Measurements from ENCODE around the gene UTP18. TPM values are rescaled to one million over a fixed set of nuclear protein-coding genes. Genes with fewer than 3 reads are reported as not detected.

UTP18 gene
- total and polyA plus RNA-seq, 9 of the 15 experiments (the other 6 are each of a cell fraction or from before 2014, with no cell fraction given) = 31.1 to 99.2 (median 66.7) TPM

GRCh38 chr17:51259564-51260236 lies 646 bp upstream of the UTP18 start, which contains the start of gene MBTD1 (continued):
- no peak for TF ChIP-seq ZNF699 (CRISPR knock-in tag; IDR thresholded peaks at IDR 0.05; ENCODE audit: insufficient replicate concordance)
- TF ChIP-seq, protein P1, sequence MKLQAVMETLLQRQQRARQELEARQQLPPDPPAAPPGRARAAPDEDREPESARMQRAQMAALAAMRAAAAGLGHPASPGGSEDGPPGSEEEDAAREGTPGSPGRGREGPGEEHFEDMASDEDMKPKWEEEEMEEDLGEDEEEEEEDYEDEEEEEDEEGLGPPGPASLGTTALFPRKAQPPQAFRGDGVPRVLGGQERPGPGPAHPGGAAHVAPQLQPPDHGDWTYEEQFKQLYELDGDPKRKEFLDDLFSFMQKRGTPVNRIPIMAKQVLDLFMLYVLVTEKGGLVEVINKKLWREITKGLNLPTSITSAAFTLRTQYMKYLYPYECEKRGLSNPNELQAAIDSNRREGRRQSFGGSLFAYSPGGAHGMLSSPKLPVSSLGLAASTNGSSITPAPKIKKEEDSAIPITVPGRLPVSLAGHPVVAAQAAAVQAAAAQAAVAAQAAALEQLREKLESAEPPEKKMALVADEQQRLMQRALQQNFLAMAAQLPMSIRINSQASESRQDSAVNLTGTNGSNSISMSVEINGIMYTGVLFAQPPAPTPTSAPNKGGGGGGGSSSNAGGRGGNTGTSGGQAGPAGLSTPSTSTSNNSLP (IDR thresholded peaks at IDR 0.05; ENCODE audit: borderline replicate concordance, low read depth, low read length) = no peak
- no peak; a peak in 1 of 4 replicates for TF ChIP-seq TRIM24 (IDR thresholded peaks at IDR 0.05)
- no peak for TF ChIP-seq ZZZ3 (IDR thresholded peaks at IDR 0.05)
- TF ChIP-seq ZNF140 (CRISPR knock-in tag; IDR thresholded peaks at IDR 0.05) = no peak
- TF ChIP-seq MTA3 (IDR thresholded peaks at IDR 0.05; ENCODE audit: borderline replicate concordance) = peak; percentile 97; the same call in 1 of the 2 replicates
- TF ChIP-seq ZNF740 (CRISPR knock-in tag; IDR thresholded peaks at IDR 0.05) = peak; percentile 56; the same call in 1 of the 2 replicates
- TF ChIP-seq ZNF740 (tag; IDR thresholded peaks at IDR 0.05) = no peak
- TF ChIP-seq, protein P2, sequence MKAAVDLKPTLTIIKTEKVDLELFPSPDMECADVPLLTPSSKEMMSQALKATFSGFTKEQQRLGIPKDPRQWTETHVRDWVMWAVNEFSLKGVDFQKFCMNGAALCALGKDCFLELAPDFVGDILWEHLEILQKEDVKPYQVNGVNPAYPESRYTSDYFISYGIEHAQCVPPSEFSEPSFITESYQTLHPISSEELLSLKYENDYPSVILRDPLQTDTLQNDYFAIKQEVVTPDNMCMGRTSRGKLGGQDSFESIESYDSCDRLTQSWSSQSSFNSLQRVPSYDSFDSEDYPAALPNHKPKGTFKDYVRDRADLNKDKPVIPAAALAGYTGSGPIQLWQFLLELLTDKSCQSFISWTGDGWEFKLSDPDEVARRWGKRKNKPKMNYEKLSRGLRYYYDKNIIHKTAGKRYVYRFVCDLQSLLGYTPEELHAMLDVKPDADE (conservative IDR thresholded peaks at IDR 0.05; ENCODE audit: control insufficient read depth, low read depth, low read length) = no peak
- TF ChIP-seq ELF2 (CRISPR knock-in tag; IDR thresholded peaks at IDR 0.05) = no peak
- TF ChIP-seq, protein P3, sequence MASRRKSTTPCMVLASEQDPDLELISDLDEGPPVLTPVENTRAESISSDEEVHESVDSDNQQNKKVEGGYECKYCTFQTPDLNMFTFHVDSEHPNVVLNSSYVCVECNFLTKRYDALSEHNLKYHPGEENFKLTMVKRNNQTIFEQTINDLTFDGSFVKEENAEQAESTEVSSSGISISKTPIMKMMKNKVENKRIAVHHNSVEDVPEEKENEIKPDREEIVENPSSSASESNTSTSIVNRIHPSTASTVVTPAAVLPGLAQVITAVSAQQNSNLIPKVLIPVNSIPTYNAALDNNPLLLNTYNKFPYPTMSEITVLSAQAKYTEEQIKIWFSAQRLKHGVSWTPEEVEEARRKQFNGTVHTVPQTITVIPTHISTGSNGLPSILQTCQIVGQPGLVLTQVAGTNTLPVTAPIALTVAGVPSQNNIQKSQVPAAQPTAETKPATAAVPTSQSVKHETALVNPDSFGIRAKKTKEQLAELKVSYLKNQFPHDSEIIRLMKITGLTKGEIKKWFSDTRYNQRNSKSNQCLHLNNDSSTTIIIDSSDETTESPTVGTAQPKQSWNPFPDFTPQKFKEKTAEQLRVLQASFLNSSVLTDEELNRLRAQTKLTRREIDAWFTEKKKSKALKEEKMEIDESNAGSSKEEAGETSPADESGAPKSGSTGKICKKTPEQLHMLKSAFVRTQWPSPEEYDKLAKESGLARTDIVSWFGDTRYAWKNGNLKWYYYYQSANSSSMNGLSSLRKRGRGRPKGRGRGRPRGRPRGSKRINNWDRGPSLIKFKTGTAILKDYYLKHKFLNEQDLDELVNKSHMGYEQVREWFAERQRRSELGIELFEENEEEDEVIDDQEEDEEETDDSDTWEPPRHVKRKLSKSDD (conservative IDR thresholded peaks at IDR 0.05; ENCODE audit: low read length) = no peak
- TF ChIP-seq HIVEP1 (CRISPR knock-in tag; IDR thresholded peaks at IDR 0.05) = no peak
- no peak for TF ChIP-seq ZNF24 (IDR thresholded peaks at IDR 0.05)
- TF ChIP-seq NFIX (CRISPR knock-in tag; IDR thresholded peaks at IDR 0.05; ENCODE audit: low read depth) = no peak
- TF ChIP-seq, protein P4, sequence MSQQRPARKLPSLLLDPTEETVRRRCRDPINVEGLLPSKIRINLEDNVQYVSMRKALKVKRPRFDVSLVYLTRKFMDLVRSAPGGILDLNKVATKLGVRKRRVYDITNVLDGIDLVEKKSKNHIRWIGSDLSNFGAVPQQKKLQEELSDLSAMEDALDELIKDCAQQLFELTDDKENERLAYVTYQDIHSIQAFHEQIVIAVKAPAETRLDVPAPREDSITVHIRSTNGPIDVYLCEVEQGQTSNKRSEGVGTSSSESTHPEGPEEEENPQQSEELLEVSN (IDR thresholded peaks at IDR 0.05; ENCODE audit: borderline replicate concordance in 1 of 2, extremely low read depth in 1 of 2, insufficient read depth in 1 of 2, insufficient read length in 1 of 2, low read depth in 1 of 2, low read length in 1 of 2, poor library complexity in 1 of 2, severe bottlenecking in 1 of 2) = no peak
- TF ChIP-seq, protein P5, sequence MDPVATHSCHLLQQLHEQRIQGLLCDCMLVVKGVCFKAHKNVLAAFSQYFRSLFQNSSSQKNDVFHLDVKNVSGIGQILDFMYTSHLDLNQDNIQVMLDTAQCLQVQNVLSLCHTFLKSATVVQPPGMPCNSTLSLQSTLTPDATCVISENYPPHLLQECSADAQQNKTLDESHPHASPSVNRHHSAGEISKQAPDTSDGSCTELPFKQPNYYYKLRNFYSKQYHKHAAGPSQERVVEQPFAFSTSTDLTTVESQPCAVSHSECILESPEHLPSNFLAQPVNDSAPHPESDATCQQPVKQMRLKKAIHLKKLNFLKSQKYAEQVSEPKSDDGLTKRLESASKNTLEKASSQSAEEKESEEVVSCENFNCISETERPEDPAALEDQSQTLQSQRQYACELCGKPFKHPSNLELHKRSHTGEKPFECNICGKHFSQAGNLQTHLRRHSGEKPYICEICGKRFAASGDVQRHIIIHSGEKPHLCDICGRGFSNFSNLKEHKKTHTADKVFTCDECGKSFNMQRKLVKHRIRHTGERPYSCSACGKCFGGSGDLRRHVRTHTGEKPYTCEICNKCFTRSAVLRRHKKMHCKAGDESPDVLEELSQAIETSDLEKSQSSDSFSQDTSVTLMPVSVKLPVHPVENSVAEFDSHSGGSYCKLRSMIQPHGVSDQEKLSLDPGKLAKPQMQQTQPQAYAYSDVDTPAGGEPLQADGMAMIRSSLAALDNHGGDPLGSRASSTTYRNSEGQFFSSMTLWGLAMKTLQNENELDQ (CRISPR knock-in tag; IDR thresholded peaks at IDR 0.05; ENCODE audit: borderline replicate concordance) = no peak
